ENCODE data around the gene DOK5.

Gene DOK5

DNA sequence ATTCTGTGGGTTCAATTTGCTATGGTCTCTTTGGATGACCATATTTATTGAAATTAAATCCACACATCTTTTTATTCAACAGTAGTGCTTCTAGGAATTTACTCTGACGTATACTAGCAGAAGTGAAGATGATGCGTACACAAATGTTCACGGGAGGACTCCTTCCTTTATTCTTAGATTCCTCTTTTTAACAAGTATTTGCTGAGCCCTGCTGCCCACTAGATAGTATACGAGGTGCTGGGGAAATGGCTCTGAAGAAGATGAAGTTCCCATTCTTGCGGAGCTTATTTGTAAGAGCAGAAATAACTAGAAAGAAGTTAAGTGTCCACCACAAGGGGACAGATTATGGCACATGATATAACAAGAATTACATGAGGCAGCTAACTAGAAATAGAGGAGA is 145.2 kb downstream of the DOK5 start:
- Histone ChIP-seq H3K4me1 (0 out of 2 replicates have a peak, but pooled peaks cover 4% of the 10 kb centered on the region), H3K27me3 (no peaks in the 10 kb centered on the region), H3K36me3 (no peaks in the 10 kb centered on the region), H4K20me1 (no peaks in the 10 kb centered on the region), H3K27ac (no peak overlapping the region), H3K4me3 (no peak overlapping the region), H3K4me2 (no peak overlapping the region), H3K9ac (no peak overlapping the region), H3K9me3 (no peaks in the 10 kb centered on the region)
- no peak for TF ChIP-seq Cebpa-rat (IDR thresholded peaks at IDR 0.05)

DNA sequence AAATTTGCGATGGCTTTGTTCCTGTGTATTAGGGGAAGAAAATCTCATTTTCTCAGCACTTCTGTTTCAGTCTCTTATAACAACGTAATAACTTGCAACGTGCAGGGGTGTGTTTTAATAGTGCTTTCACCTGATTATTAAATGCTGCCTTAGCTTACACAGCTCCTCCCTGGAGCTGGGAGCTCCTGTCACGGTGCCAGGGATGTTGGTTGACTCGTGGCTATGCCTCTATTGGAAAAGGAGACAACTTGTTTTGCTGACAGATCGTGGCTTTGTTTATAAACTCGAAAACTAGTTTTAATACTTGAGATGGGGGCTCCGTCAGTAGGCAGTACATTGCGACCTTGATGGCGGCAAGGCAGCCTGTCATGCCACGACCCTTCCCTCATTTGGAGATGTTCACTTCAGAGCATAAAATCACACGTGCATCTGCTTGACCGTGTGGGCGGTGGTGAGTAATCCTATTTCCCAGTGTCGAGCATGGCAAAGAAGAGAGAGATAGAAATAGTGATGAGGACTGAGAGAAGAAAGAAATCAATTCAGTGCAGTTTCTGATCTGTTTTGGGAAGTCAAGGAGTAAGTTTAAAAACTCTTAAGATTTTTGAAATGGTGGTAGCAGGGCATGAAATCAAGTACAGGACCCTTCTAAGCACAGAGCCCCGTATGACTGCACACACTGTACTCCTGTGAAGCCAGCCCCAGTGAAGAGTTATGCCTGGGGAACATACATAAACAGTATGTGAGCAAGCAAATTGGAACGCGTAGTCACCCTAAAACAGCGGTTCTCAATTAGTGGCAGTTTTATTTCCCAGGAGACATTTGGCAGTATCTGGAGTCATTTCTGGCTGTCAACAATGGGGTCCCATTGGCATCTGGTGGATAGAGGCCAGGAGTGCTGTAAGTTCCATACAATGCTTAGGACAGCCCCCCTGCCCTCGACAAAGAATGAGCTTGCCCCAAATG is 147.2 kb downstream of the DOK5 start:
- Histone ChIP-seq H3K9ac (no peak overlapping the region), H3K4me3 (no peak overlapping the region), H3K9me3 (no peaks in the 10 kb centered on the region), H3K27me3 (no peaks in the 10 kb centered on the region), H3K36me3 (no peaks in the 10 kb centered on the region), H3K27ac (no peak overlapping the region), H3K4me1 (0 out of 2 replicates have a peak, but pooled peaks cover 4% of the 10 kb centered on the region), H4K20me1 (no peaks in the 10 kb centered on the region), H3K4me2 (no peak overlapping the region)
- no peak for TF ChIP-seq Cebpa-rat (IDR thresholded peaks at IDR 0.05)

DNA sequence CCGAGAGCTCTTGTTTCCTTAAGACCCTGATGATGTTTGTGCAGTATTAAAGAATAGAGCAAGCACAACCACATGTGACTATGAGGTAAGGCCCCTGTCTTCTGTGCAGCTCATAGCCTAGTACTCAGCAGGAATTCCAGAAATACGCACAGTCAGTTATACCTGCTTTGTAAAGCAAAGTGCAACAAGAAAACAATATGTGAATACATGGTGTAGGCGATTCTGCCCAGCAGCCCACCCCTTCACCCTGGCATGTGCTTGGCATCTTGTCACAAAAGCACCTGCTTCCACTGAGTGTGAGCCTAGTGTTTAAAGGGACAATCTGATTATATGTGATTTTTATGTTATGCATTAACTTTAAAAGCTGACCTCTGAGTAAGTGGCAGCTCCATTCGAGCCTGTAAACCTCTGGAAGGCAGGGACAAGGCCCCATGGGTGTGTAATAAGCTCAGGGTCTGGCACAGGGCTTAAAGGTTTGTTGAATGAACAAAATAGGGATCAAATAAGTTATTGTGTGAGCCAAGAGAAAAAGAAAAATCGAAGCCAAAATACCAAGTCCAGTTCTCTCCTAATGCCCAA is 148.7 kb downstream of the DOK5 start:
- Histone ChIP-seq H3K27me3 (no peaks in the 10 kb centered on the region), H3K4me1 (0 out of 2 replicates have a peak, but pooled peaks cover 4% of the 10 kb centered on the region), H4K20me1 (no peaks in the 10 kb centered on the region), H3K36me3 (no peaks in the 10 kb centered on the region), H3K9me3 (no peaks in the 10 kb centered on the region), H3K4me3 (no peak overlapping the region), H3K4me2 (no peak overlapping the region), H3K9ac (no peak overlapping the region), H3K27ac (no peak overlapping the region)
- no peak for TF ChIP-seq Cebpa-rat (IDR thresholded peaks at IDR 0.05)

DNA sequence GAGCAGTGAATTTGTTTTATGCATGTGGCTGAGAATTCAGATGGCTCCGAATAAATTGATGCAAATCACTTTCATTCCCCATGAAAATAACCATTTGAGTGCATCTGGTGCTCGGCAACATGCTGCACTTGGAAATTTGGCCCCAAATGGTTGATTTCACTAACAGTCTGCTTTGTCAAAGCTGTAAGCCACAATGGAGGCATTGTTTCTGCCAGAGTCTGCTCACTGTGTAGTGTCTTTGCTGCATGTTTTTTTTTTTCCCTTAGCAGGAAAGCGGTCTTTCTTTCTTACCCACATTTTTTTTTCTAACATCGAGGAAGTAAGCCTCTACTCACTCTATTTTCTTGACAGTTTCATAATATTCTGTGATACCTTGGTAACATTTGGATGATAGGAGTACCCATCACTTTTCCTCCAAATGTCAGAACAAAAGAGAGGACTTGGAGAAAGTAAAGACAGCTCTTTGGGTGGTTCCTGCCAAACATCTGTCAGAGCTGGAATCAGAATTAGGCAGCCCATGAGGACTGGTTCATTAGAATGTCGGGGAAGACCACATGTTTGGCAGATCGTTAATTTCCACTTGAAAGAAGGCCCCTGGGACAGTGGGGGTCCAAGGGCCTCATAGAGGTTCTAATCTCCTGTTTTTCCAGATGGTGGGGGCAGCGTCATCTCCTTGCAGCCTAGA is 149.5 kb downstream of the DOK5 start:
- H3K27ac ChIP-seq: no peak overlapping the region
- no peaks in the 10 kb centered on the region for H3K9me3 ChIP-seq
- no peak overlapping the region for H3K9ac ChIP-seq
- no peaks in the 10 kb centered on the region for H4K20me1 ChIP-seq
- H3K4me1 ChIP-seq: no peaks in the 10 kb centered on the region
- no peaks in the 10 kb centered on the region for H3K36me3 ChIP-seq
- H3K27me3 ChIP-seq: no peaks in the 10 kb centered on the region
- H3K4me3 ChIP-seq: no peak overlapping the region
- TF ChIP-seq Cebpa-rat (IDR thresholded peaks at IDR 0.05): no peak
- no peak overlapping the region for H3K4me2 ChIP-seq

DNA sequence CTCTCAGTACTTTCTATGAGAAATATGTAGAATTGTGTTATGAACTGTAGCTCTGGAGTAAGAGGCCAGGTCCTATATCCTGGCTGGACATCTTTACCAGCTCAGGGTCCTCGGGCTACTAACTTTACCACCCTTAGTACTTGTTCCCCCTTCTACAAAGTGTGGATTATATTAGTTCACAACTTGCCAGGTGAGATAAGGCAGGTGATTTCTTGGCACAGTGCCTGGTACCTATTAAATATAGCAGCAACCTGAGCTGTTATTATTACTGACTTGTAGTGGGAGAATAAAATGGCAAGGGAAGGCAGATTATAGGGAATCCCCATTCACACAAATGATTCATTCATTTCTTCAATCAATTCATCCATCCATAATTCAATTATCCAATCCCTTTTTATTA is 150.1 kb downstream of the DOK5 start:
- Histone ChIP-seq H3K27ac (no peak overlapping the region), H4K20me1 (no peaks in the 10 kb centered on the region), H3K36me3 (no peaks in the 10 kb centered on the region), H3K27me3 (no peaks in the 10 kb centered on the region), H3K9me3 (no peaks in the 10 kb centered on the region), H3K4me1 (no peaks in the 10 kb centered on the region), H3K4me3 (no peak overlapping the region), H3K4me2 (no peak overlapping the region), H3K9ac (no peak overlapping the region)
- no peak for TF ChIP-seq Cebpa-rat (IDR thresholded peaks at IDR 0.05)

DNA sequence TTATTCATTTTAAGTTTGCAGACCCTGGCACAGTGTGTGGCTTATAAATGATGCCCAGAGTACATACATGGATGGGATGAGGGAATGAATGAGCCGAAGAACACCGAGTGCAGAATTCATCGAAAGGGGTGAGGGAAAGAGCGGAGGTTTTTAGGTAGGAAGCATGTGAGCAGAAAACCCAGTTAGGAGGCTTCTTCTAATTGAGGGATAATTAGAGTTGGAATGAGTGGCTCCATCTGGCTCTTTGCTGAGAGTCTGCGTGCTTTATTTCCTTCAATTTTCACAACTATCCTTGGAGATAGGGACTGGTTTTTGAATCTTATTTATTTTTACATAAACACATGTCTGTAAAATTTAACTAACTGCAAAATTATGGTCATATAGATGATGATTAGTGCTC is 150.7 kb downstream of the DOK5 start:
- no peak for TF ChIP-seq Cebpa-rat (IDR thresholded peaks at IDR 0.05)
- no peak overlapping the region for H3K27ac ChIP-seq
- no peaks in the 10 kb centered on the region for H3K9me3 ChIP-seq
- no peak overlapping the region for H3K4me2 ChIP-seq
- H3K9ac ChIP-seq: no peak overlapping the region
- no peaks in the 10 kb centered on the region for H3K4me1 ChIP-seq
- H3K36me3 ChIP-seq: no peaks in the 10 kb centered on the region
- no peak overlapping the region for H3K4me3 ChIP-seq
- H4K20me1 ChIP-seq: no peaks in the 10 kb centered on the region
- H3K27me3 ChIP-seq: no peaks in the 10 kb centered on the region

DNA sequence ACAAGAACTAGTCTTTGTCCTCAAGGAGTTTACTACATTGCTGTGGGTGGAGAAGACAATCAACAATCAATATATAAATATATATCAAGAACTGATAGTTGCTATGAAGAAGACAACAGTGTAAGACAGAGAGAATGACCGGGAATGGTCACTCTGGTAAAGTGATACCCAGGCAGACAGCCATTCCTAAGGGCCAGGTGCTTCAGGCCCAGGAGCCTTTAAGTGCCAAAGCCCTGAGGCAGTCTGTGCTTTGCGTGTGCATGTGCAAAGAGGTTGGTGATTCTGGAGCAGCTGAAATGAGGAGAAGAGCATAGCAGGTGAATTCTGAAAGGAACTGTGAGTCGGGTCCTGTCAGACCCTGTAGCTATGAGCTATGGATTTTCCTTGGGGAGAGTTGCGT is 154.2 kb downstream of the DOK5 start:
- Histone ChIP-seq H3K27me3 (no peaks in the 10 kb centered on the region), H3K9ac (no peak overlapping the region), H3K27ac (no peak overlapping the region), H3K36me3 (no peaks in the 10 kb centered on the region), H3K4me1 (no peaks in the 10 kb centered on the region), H3K4me3 (no peak overlapping the region), H3K4me2 (no peak overlapping the region), H4K20me1 (no peaks in the 10 kb centered on the region), H3K9me3 (no peaks in the 10 kb centered on the region)
- no peak for TF ChIP-seq Cebpa-rat (IDR thresholded peaks at IDR 0.05)

DNA sequence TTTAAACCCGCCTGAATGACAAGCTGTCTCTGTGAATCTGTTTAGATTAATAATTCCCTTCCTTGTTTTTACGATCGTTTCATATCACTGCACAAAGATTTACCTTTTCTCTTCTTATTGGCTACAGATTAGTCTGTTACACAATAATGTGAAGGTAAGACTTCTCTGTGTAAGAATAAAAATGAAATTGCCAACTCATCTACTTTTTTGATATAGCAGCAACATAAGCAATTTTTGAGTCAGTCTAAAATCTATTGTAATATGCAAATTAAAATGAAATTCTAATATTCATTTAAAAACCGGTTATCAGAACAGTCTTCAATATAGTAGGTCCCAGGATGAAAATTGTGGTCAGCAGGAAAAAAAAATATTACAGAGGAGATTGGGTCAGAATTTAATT is 155.2 kb downstream of the DOK5 start:
- Histone ChIP-seq H3K4me1 (no peaks in the 10 kb centered on the region), H3K27ac (no peak overlapping the region), H3K9ac (no peak overlapping the region), H4K20me1 (no peaks in the 10 kb centered on the region), H3K9me3 (no peaks in the 10 kb centered on the region), H3K4me3 (no peak overlapping the region), H3K36me3 (no peaks in the 10 kb centered on the region), H3K27me3 (no peaks in the 10 kb centered on the region), H3K4me2 (no peak overlapping the region)
- no peak for TF ChIP-seq Cebpa-rat (IDR thresholded peaks at IDR 0.05)

DNA sequence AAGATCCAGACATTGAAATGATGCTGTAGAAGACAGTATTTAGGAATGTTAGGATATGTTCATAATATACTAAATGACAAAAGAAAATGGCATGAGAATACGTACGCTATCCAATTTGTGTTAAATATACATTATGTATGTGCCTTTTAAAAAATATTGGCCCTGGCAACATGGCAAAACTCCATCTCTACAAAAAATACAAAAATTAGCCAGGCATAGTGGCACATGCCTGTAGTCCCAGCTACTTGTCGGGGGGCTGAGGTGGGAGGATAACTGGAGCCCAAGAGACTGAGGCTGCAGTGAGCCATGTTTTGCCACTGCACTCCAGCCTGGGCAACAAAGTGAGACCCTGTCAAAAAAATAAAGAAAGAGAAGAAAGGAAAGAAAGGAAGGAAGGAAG is 155.7 kb downstream of the DOK5 start:
- H3K9ac ChIP-seq: no peak overlapping the region
- no peaks in the 10 kb centered on the region for H3K36me3 ChIP-seq
- TF ChIP-seq Cebpa-rat (IDR thresholded peaks at IDR 0.05): no peak
- H3K27me3 ChIP-seq: no peaks in the 10 kb centered on the region
- no peaks in the 10 kb centered on the region for H3K9me3 ChIP-seq
- H3K4me1 ChIP-seq: no peaks in the 10 kb centered on the region
- no peak overlapping the region for H3K27ac ChIP-seq
- H4K20me1 ChIP-seq: no peaks in the 10 kb centered on the region
- no peak overlapping the region for H3K4me2 ChIP-seq
- no peak overlapping the region for H3K4me3 ChIP-seq
